ENCODE data around the gene MGMT.

- no peak for TF ChIP-seq CTCF (IDR thresholded peaks at IDR 0.05)
- no peak for TF ChIP-seq POLR2A (IDR thresholded peaks at IDR 0.05)
Observed at GRCh38 chr10:129761981-129762956, 295.2 kb downstream of the MGMT start.

Measured in testis (tissue), 2 donors.